Measurements from ENCODE around the gene CDK5R1.

CDK5R1 gene

GRCh38 chr17:32494621-32495358 is 8.0 kb downstream of the CDK5R1 start:
- no peak for DNase-seq

DNA sequence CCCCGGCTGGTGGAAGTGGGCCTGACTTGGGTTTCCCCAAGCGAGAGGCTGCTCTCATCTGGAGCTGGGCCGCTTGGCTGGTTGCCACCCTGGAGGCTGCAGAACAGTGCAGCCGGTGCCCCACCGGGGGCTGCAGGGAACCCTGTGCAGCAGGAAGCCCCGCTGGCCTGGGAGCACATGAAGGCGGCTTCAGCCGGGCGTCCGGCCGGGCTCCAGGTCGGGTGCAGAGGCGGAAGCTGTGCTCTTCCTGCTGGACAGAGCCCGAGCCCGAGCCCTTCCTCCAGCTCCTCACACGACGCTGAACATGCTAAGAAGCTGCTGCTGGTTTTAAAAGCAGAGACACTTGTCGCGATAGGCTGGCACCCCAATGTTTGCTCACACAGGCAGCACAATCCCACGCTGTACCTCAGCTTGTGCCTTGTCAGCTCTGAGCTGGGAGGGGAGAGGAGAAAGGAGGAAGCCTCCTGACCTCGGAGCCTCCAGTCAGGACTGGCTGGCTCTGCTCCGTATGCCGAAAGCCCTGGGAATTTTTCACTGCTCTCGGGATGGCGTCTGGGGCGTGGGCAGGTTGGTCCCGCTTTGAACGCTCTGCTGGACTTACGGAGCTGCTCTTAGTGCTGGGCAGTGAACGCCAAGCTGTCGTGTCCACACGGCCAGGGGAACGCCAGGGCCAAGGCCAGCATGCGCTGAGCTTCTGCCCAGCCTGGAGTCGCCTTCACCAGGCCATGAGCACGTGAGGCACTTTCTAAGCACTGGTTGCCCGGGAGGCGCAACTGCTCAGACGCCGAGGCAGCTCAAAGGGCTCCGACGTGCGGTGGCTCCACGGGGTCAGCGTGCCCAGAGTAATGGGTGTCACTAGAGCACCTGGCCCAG is 8.8 kb downstream of the CDK5R1 start:
- no peak for DNase-seq

DNA sequence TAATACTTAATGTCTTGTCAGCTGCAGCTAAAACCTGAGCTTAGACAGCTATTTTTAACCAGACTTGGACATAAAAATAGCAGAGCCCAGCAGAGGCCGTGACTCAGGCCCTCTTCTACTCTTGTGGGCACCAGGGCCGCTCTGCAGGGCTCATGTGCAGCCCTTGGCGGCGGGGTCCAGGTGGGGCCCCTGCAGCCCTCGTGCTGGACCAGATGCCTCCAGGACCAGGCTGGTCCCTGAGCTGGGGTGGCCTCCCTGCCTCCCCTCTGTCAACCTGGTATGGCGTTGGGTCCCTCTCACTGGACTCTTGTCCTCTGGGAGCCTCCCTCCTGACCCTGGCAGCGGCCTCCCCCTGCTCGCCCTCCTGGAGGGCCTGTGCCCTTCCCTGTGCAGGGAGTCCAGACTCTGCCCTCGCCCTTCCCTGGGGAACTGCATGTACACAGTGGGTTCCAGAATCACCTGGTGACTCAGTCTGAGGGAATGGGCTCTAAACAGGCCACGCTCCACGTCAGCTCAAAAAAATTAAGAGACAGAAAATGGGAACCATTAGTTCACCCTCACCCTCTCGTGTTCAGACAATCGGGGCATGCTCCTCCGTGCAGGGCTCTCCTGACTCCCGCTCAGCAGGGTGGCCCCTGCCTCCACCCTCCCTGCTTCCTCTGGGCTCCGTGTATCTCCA is 9.7 kb downstream of the CDK5R1 start:
- no peak for DNase-seq

- no peak for DNase-seq
Observed at GRCh38 chr17:32497431-32498205, 10.8 kb downstream of the CDK5R1 start.

DNA sequence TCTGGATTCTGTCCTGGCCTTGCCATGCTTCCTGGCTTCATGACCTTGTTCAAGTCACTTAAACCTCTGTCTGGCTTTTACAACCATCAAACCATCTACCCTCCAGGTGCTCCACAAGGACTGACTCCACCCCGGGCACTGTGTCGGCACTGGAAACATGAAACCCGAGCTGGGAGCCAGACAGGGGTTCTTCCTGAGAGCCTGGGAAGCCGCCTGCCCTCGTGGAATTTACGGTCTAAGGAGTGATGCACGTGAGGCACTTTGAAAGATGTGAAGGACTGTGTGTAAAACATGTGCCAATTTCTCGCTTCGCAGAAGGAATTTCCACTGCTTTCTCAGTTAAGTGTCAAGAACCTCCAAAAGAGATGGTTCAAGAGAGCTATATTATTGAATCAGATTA is 11.6 kb downstream of the CDK5R1 start:
- no peak for DNase-seq

DNA sequence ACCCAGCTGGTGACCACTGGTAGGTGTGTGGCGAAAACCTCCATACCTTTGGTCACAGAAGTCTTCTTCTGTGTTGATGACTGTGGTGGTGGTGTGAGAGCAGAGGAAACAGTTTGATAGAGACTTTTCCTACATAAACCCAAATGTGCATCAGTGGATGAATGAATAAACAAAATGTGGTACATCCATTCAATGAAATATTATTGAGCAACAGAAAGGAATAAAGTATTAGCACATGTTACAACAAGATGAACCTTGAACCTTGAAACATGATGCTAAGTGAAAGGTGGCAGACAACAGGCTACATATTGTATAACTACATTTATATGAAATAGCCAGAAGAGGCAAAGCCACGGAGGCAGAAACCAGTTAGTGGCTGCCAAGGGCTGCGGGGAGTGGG is 15.2 kb downstream of the CDK5R1 start:
- DNase-seq = no peak

GRCh38 chr17:32502710-32503109 is 15.9 kb downstream of the CDK5R1 start:
- no peak for DNase-seq

GRCh38 chr17:32503251-32504165 is 16.7 kb downstream of the CDK5R1 start:
- peak; percentile 88 for DNase-seq

DNA sequence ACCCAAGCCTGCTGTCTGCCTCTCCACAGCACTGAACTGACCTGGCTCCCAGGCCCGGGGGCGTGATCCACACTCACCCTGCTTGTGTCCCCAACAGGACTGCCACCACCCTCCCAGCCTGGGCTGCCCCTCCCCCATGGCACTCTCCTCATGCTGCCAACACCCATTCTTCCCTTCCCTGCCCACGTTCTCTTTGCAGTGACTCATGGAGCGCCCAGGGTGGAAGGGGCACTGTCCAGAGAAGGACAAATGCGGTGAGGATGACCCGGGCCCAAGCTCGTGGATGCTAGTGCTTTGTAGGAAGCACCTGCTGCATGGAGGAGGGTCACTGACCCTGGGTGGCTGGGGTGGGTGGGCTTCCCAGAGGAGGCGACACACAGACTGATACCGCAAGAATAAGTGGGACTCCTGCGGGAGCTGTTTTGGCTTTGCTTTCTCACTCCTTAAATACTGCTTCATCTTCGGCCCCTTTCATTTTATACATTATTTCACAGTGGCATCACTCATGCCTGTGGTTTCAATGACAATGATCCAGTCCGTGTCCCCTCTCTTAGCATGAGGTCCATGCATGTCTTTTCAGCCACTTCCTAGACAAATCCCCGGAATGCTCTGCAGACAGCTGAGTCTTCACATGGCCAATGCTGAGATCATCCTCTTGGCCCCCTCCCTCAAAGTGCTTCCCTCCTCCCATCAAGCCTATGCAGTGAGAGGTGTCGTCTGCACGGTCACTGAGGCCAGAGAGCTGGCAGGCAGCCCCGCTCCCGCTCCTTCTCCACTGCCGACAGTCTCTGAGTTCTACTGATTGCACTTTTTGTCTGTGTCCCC is 17.6 kb downstream of the CDK5R1 start:
- DNase-seq = no peak

GRCh38 chr17:32508926-32509325 is 22.1 kb downstream of the CDK5R1 start:
- no peak for DNase-seq

- no peak for DNase-seq
Observed at GRCh38 chr17:32510466-32510865, 23.7 kb downstream of the CDK5R1 start.

DNA sequence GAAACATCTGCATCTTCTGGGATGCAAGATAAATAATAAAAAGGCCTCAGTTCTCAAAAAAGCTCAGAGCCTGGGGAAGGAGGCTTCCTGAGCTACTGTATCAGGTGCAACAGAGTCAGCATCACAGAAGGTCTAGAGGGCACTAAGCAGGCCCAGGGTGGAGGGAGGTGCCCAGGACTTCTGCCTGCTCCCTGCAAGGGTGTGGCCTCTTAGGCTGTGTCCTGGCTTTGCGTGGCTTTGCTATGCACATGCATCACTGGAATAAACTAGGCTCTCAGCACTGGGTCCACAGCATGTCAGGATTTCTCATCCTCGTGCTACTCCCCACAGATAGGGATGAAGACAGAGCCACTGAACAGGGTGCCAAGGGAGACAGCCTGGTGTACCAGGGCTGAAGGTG is 25.5 kb downstream of the CDK5R1 start:
- no peak for DNase-seq

- DNase-seq = no peak
Observed at GRCh38 chr17:32513579-32513978, 26.8 kb downstream of the CDK5R1 start.

GRCh38 chr17:32514606-32515005 is 27.8 kb downstream of the CDK5R1 start:
- no peak for DNase-seq

DNA sequence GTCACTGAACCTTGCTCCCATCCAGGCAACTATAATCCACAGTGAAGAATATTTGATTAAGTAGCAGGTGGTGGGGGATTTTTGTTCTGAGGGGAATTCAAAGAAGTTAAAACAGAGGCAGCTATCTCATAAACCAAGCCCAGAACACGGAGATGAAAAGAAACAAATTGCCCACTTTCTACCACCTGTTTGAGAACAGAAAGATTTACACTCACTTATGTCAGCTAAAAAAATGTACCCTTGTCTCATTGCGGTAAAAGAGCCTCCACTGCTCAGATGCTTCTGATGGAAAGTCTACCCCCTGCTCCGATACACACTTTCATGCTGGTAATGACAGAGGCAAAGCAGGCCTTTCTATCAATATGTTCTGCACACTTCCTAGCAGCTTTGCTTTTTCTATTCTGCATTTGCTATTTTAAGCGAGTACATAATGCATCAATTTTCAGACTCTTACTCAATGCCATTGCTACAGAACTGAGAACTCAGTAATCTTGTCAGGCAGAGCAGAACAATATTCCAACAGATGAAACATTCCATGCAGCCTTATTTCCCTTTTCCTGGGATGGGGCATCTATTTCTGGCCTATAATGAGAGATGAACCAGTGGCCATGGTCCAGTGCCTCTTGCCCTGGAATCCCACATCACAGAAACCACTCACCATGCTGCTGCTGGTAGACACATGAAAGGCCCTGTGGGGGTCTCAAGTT is 29.0 kb downstream of the CDK5R1 start:
- peak; percentile 29 for DNase-seq

DNA sequence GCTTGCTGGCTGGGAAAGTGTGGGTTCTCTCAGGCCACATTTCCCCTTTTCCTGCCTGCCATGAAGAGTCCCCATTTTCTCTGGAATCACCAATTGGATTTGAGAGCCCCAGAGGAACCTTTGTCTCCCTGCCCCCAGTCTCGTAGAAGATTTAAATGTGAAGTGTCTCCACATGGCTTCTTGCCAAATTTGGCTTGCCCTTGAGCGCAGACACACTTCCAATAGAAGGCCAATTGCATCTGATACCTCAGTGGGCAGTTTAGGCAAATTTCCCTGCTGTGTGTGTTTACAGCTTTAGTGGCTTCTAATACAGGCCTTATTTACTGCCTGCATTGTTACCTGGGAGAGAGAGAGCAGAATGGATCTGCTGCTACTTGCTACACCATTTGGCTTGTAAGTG is 29.7 kb downstream of the CDK5R1 start:
- no peak for DNase-seq

- DNase-seq = peak; percentile 39
Observed at GRCh38 chr17:32516940-32517701, 30.3 kb downstream of the CDK5R1 start.

DNA sequence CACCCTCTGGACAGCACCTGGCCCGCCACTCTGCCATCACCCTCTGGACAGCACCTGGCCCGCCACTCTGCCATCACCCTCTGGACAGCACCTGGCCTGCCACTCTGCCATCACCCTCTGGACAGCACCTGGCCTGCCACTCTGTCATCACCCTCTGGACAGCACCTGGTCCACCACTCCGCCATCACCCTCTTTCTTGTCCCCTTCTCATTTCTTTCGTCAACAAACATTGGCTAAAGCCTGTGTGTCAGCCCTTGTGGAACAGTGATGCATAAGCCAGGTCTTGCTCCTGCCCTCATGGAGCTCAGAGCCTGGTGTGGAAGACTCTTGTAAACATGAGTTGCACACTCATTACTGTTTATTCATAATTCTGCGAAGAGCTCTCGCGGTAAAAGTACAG is 31.2 kb downstream of the CDK5R1 start:
- no peak for DNase-seq

DNA sequence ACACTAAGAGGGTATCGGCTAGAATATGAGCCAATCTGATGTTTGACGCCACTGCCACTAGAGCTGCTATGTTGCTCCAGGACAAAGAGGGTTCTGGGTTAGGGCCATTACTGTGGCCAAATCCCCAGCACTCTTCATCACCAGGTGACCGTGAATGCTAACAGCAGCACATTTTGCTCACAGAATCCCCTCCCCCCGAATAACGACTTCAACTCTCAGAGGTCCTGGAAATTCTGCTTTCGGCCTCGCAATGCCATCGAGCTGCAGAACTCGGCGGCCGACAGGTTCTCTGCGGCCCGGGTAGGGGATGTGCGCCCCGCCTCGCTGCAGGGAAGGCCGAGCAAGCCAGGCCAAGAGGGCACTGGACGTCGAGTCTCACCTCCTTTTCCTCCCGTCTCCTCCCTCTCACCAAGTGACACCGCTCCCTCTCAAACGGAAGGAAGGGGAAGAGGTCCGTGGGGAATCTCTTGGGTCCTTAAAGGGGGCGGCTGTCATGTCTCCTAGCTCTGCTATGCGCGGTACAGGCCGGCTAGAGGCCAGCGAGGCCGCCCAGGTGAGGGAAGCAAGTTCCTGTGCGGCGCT is 31.9 kb downstream of the CDK5R1 start:
- DNase-seq = no peak

All from CD4-positive, alpha-beta T cell treated with Interleukin-4 for 4 hours (primary cell).